Measurements from ENCODE around the gene PLPPR4. TPM values are rescaled to one million over a fixed set of nuclear protein-coding genes. Genes with fewer than 3 reads are reported as not detected.

Gene PLPPR4
- total RNA-seq, 1 donor from 2014 or later: 7.2 TPM

GRCh38 chr1:99227056-99227897, 37.0 kb upstream of the PLPPR4 start:
- intact Hi-C loops (cut with DNase I): no loop called here
- H3K27me3 ChIP-seq: no peaks in the 10 kb centered on the region
- no peak for TF ChIP-seq CTCF (IDR thresholded peaks at IDR 0.05)
- H3K4me1 ChIP-seq: no peaks in the 10 kb centered on the region
- H3K9me3 ChIP-seq: no peaks in the 10 kb centered on the region
- H3K27ac ChIP-seq: no peak overlapping the region
- no peak for DNase-seq (ENCODE audit: low spot score in 2 of 2)
- no peaks in the 10 kb centered on the region for H3K36me3 ChIP-seq
- no peak overlapping the region for H3K4me3 ChIP-seq

GRCh38 chr1:99228153-99228552, 36.1 kb upstream of the PLPPR4 start:
- H3K4me3 ChIP-seq: no peak overlapping the region
- no peaks in the 10 kb centered on the region for H3K27me3 ChIP-seq
- TF ChIP-seq CTCF (IDR thresholded peaks at IDR 0.05): no peak
- intact Hi-C loops (cut with DNase I): no loop called here
- no peak overlapping the region for H3K27ac ChIP-seq
- H3K9me3 ChIP-seq: no peaks in the 10 kb centered on the region
- no peaks in the 10 kb centered on the region for H3K4me1 ChIP-seq
- no peak for DNase-seq (ENCODE audit: low spot score in 2 of 2)
- no peaks in the 10 kb centered on the region for H3K36me3 ChIP-seq

DNA sequence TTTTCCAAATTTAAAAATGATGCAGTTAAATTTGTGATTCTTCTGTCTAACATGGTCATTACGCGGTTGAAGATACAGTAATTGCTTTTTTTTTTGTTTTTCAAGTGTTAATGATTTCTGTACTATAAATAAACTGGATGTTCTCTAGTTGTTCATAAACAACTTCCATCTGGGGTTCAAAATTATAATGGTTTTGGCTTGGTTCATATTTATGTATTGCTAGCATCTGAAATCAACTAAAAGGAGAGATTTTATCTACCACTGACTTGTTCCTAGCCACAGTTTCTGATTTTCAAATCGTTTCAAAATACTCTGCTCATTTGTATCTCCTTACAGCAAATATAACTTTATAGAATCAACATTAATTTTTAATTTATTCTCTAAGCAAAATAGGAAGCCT, 35.2 kb upstream of the PLPPR4 start:
- Histone ChIP-seq H3K4me1 (no peaks in the 10 kb centered on the region), H3K27ac (no peak overlapping the region), H3K9me3 (no peaks in the 10 kb centered on the region), H3K27me3 (no peaks in the 10 kb centered on the region), H3K36me3 (no peaks in the 10 kb centered on the region), H3K4me3 (no peak overlapping the region)
- no peak for DNase-seq (ENCODE audit: low spot score in 2 of 2)
- intact Hi-C loops (cut with DNase I): no loop called here
- TF ChIP-seq CTCF (IDR thresholded peaks at IDR 0.05): no peak

- DNase-seq (ENCODE audit: low spot score in 2 of 2): no peak
- Histone ChIP-seq H3K4me1 (no peaks in the 10 kb centered on the region), H3K27ac (no peak overlapping the region), H3K36me3 (no peaks in the 10 kb centered on the region), H3K27me3 (no peaks in the 10 kb centered on the region), H3K9me3 (no peaks in the 10 kb centered on the region), H3K4me3 (no peak overlapping the region)
- intact Hi-C loops (cut with DNase I): no loop called here
- TF ChIP-seq CTCF (IDR thresholded peaks at IDR 0.05): no peak
Observed at GRCh38 chr1:99230695-99231094, 33.6 kb upstream of the PLPPR4 start.

DNA sequence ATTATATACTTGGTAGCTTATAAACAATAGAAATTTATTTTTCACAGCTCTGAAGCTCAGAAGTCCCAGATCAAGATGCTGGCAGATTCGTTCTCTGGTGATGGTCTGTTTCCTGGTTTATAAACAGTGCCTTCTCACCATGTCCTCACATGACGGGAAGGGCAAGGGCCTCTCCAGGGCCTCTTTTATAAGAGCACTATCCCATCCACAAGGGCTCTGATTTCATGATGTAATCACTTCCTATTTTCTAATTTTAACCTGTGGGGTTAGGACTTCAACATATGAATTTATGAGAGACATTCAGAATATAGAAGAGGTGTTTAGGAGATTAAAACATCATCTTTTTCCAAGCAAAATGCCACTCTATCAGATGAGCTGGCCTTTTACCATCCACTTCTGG, 32.1 kb upstream of the PLPPR4 start:
- Histone ChIP-seq H3K27me3 (no peaks in the 10 kb centered on the region), H3K4me1 (no peaks in the 10 kb centered on the region), H3K4me3 (no peak overlapping the region), H3K27ac (no peak overlapping the region), H3K9me3 (no peaks in the 10 kb centered on the region), H3K36me3 (no peaks in the 10 kb centered on the region)
- no peak for TF ChIP-seq CTCF (IDR thresholded peaks at IDR 0.05)
- no peak for DNase-seq (ENCODE audit: low spot score in 2 of 2)
- intact Hi-C loops (cut with DNase I): no loop called here

Measured in ascending aorta (tissue), 2 donors.